GM12873 (cell line): ENCODE results near the gene TSPAN4.
A peak's percentile ranks its signal among the peaks of the same experiment; 100 is the strongest.

ENCODE experiments used
- TF ChIP-seq, protein P1 (sequence below): IDR thresholded peaks from 2 replicates; pipeline ENCODE4 v1.5.1; 2012; ENCODE audit warnings: low read depth, mild to moderate bottlenecking, moderate library complexity, low read length, control low read depth; ENCODE audit not compliant: insufficient read depth; ENCODE audit errors: missing control alignments

The TSPAN4 gene

DNA sequence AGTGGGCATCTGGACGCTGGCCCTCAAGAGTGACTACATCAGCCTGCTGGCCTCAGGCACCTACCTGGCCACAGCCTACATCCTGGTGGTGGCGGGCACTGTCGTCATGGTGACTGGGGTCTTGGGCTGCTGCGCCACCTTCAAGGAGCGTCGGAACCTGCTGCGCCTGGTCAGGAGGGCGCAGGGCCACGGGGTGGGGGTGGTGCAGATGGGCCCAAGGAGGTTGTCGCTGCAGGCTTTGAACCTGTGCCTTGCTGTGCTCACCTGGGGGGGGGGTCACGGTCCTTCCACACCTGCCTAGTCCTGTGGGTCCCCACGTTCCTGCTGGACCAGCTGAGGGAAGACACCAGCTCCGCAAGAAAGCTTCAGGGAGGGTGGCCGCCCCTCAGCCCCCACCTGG is 6.4 kb upstream of the TSPAN4 start:
- TF ChIP-seq, protein P1, sequence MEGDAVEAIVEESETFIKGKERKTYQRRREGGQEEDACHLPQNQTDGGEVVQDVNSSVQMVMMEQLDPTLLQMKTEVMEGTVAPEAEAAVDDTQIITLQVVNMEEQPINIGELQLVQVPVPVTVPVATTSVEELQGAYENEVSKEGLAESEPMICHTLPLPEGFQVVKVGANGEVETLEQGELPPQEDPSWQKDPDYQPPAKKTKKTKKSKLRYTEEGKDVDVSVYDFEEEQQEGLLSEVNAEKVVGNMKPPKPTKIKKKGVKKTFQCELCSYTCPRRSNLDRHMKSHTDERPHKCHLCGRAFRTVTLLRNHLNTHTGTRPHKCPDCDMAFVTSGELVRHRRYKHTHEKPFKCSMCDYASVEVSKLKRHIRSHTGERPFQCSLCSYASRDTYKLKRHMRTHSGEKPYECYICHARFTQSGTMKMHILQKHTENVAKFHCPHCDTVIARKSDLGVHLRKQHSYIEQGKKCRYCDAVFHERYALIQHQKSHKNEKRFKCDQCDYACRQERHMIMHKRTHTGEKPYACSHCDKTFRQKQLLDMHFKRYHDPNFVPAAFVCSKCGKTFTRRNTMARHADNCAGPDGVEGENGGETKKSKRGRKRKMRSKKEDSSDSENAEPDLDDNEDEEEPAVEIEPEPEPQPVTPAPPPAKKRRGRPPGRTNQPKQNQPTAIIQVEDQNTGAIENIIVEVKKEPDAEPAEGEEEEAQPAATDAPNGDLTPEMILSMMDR, result no peak

DNA sequence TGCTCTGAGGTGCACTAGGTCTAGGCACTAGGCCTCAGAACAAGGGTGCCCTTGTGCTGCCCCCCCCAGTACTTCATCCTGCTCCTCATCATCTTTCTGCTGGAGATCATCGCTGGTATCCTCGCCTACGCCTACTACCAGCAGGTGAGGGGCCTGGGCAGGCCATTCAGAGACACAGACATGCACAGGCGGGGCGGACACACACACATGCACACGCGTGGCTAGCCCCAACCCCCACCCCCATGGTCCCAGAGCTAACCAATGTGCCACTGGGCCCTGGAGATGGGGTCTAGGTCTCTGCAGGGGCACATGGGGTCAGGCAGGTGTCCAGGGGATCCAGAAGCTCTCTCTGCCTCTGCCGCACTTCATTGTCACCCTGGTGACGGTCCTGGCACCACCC is 6.0 kb upstream of the TSPAN4 start:
- TF ChIP-seq, protein P1, result no peak

DNA sequence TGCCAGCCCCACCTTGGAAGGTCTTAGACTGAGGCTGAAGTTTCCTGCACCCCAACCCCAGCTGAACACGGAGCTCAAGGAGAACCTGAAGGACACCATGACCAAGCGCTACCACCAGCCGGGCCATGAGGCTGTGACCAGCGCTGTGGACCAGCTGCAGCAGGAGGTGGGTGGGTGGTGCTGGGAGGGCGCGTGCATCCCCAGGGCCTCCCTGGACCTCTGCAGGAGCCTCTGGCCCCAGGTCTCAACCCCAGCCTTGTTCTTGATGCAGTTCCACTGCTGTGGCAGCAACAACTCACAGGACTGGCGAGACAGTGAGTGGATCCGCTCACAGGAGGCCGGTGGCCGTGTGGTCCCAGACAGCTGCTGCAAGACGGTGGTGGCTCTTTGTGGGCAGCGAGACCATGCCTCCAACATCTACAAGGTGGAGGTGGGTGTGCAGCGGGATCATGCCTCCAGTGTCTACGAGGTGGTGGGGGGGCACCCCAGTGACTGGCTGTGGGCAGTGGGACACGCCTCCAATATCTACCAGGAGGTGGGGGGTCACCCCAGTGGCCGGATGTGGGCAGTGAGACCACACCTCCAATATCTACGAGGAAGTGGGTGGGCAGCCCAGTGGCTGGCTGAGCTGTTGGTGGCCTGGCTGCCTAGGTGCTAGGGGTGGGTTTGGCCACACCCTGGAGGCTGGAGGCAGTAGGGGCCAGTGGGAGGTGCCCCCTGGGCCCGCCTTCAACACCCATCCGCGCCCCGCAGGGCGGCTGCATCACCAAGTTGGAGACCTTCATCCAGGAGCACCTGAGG is 5.3 kb upstream of the TSPAN4 start:
- TF ChIP-seq, protein P1, result no peak

DNA sequence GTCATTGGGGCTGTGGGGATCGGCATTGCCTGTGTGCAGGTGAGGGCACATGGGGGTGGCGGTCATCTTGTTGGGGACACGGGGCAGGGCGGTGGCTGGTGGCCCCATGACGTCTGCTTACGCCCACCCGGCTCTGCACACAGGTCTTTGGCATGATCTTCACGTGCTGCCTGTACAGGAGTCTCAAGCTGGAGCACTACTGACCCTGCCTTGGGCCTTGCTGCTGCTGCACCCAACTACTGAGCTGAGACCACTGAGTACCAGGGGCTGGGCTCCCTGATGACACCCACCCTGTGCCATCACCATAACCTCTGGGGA is 4.7 kb upstream of the TSPAN4 start:
- TF ChIP-seq, protein P1, result no peak

DNA sequence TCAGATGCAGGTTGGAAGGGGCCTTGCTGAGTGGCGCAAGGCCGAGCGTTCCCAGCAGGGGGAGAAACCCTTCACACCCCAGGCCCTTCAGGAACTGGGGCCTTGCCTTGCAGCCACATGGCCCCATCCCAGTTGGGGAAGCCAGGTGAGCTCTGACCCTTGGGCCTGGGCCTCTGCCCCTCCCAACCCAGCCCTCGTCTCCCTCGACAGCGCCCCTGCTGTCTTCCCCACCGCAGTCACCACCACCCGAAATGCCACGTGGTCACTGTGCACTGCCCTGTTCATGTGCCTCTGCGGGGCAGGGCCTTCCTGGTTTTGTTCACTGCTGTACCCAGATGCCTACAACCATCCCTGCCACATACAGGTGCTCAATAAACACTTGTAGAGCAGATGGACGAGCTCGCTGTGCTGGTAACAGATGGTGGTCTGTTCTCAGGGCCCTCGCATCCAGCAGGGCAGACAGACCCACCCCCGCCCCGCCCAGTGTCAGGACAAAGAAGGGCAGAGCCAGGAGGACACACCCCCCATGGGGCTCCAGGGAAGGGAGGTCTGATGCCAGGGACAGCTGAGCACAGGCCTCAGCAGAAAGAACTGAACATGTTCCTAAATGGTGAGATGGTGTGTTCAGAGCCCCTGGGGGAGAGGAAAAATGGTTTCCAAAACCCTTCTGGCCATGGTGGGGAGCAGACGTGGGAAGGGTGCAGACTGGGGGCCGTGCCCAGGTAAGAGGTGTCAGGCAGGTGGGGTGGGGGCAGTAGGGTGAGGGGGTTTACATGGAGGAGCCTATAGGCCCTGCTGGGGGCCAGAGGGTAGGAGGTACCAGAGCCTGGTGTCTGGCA is 4.0 kb upstream of the TSPAN4 start:
- TF ChIP-seq, protein P1, result peak; percentile 32

DNA sequence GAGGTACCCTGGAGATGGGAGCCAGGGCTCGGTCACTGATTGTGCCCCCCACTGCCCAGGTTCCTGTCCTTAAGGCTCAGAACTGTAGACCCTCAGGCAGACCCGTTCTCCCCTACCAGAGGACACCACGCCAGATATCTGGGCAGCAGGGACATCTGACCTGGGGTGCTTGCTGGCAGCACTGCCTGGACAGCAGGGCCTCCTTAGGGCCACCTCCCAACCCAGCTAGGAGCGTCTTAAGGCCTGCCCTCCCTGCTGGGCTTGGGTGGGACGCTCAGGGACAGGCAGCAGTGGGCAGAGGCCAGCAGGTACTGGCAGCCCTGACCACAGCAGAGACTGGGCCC is 3.4 kb upstream of the TSPAN4 start:
- TF ChIP-seq, protein P1, result no peak

DNA sequence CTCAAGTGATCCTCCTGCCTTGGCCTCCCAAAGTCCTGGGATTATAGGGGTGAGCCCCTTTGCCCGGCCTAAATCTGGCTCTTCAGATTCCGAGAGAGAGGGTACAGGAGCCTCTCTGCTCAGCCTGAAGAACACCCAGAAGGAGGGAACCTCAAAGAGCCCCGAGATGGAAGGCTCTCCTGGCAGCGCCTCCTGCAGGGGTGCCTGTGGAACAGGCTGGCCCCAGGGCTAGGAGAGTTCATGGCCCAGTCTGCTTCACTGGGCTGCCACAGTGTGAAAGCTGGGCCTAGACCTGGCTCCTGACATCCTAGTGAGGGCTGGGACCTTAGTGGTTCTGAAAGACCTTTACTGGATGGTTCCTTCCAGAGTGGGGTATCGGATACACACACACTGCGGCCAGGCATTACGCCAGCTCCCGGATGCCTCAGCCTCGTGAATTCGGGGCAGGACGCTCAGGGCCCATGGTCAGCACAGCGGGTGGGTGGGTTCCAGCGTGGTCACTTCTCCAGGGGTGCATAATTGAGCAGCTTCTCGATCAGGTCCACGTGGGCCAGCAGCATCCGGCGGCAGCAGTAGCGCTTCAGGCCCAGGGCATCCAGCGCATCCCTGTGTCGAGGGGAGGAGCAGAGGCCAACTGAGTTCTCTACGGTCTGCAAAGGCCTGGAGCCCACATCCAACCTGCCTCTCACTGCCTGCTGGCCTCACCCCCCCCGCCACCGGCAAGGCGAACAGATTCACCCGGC is 2.6 kb upstream of the TSPAN4 start:
- TF ChIP-seq, protein P1, result peak; percentile 47
